Mesendoderm (in vitro differentiated cells): Measurements from ENCODE around the gene AKAP12.

Experiments
- DNase-seq: peaks from one replicate; pipeline ENCODE4 v3.0.0; 2013
- H2AK5ac ChIP-seq: 2 replicates; pipeline ENCODE4 v1.6.1; 2013; ENCODE audit warnings: low read length, inconsistent platforms
- H2BK120ac ChIP-seq: 2 replicates; pipeline ENCODE4 v1.6.1; 2013; ENCODE audit warnings: low read depth, mild to moderate bottlenecking, low read length, moderate library complexity, mixed read lengths
- H2BK15ac ChIP-seq: replicated peaks from 2 replicates; pipeline ENCODE4 v1.6.1; 2013; ENCODE audit warnings: low read depth, mild to moderate bottlenecking, moderate library complexity
- H2BK5ac ChIP-seq: 2 replicates; pipeline ENCODE4 v1.6.1; 2013; ENCODE audit warnings: low read length, inconsistent platforms
- H3K18ac ChIP-seq: 2 replicates; pipeline ENCODE4 v1.6.1; 2013; ENCODE audit warnings: mild to moderate bottlenecking, low read length, mixed read lengths
- H3K23ac ChIP-seq: one replicate; pipeline ENCODE4 v1.6.1; 2013; ENCODE audit warnings: low read length
- H3K27ac ChIP-seq: 2 replicates; pipeline ENCODE4 v1.5.1; 2013; ENCODE audit warnings: low read depth, mild to moderate bottlenecking, inconsistent platforms, low read length, moderate library complexity
- H3K27me3 ChIP-seq: 2 replicates; pipeline ENCODE4 v1.6.1; 2013; ENCODE audit warnings: low read length, control low read depth, mild to moderate bottlenecking, inconsistent platforms; ENCODE audit not compliant: insufficient read depth, poor library complexity
- H3K36me3 ChIP-seq: 2 replicates; pipeline ENCODE4 v1.6.1; 2013; ENCODE audit warnings: low read length, inconsistent platforms; ENCODE audit not compliant: control insufficient read depth, insufficient read depth
- H3K4ac ChIP-seq: one replicate; pipeline ENCODE4 v1.6.1; 2013; ENCODE audit warnings: low read depth, mild to moderate bottlenecking, low read length, moderate library complexity
- H3K4me1 ChIP-seq: 2 replicates; pipeline ENCODE4 v1.6.1; 2013; ENCODE audit warnings: low read depth, low read length, inconsistent platforms; ENCODE audit not compliant: control insufficient read depth
- H3K4me2 ChIP-seq: 2 replicates; pipeline ENCODE4 v1.6.1; 2013; ENCODE audit warnings: low read length
- H3K4me3 ChIP-seq: 2 replicates; pipeline ENCODE4 v1.5.1; 2013; ENCODE audit warnings: mild to moderate bottlenecking, low read length
- H3K56ac ChIP-seq: one replicate; pipeline ENCODE4 v1.6.1; 2013; ENCODE audit warnings: low read length
- H3K79me1 ChIP-seq: 2 replicates; pipeline ENCODE4 v1.6.1; 2013; ENCODE audit warnings: low read length, inconsistent platforms
- H3K79me2 ChIP-seq: 2 replicates; pipeline ENCODE4 v1.6.1; 2013; ENCODE audit warnings: mild to moderate bottlenecking, low read length; ENCODE audit not compliant: control insufficient read depth, insufficient read depth
- H3K9ac ChIP-seq: 2 replicates; pipeline ENCODE4 v1.6.1; 2013; ENCODE audit warnings: low read length, inconsistent platforms
- H4K5ac ChIP-seq: one replicate; pipeline ENCODE4 v1.6.1; 2013; ENCODE audit warnings: low read length
- H4K8ac ChIP-seq: one replicate; pipeline ENCODE4 v1.6.1; 2013; ENCODE audit warnings: low read depth, mild to moderate bottlenecking, control low read depth, low read length, moderate library complexity
- WGBS: extraction: QIAGEN DNeasy Blood & Tissue Kit; methylation state at CpG from one replicate; pipeline ENCODE4 v1.1.7; 2013; ENCODE audit warnings: low lambda C conversion rate, missing lambda C conversion rate; ENCODE audit not compliant: insufficient coverage; ENCODE audit errors: extremely low coverage; 5-methylcytosine and 5-hydroxymethylcytosine counted together

The AKAP12 gene

DNA sequence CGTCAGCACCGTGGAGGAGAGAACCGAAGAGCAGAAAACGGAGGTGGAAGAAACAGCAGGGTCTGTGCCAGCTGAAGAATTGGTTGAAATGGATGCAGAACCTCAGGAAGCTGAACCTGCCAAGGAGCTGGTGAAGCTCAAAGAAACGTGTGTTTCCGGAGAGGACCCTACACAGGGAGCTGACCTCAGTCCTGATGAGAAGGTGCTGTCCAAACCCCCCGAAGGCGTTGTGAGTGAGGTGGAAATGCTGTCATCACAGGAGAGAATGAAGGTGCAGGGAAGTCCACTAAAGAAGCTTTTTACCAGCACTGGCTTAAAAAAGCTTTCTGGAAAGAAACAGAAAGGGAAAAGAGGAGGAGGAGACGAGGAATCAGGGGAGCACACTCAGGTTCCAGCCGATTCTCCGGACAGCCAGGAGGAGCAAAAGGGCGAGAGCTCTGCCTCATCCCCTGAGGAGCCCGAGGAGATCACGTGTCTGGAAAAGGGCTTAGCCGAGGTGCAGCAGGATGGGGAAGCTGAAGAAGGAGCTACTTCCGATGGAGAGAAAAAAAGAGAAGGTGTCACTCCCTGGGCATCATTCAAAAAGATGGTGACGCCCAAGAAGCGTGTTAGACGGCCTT, 110.0 kb downstream of the AKAP12 start:
- no CpG with 5 or more reads among the region's 19 CpGs for WGBS
- Histone ChIP-seq H3K4me3 (no peak overlapping the region), H3K4ac (no peak overlapping the region), H4K8ac (no peak overlapping the region), H3K4me2 (no peak overlapping the region), H2AK5ac (no peak overlapping the region), H4K5ac (no peak overlapping the region), H3K56ac (no peak overlapping the region), H3K79me2 (peaks cover 3% of the 10 kb centered on the region), H2BK5ac (no peak overlapping the region), H2BK120ac (no peak overlapping the region), H3K36me3 (no peaks in the 10 kb centered on the region), H3K79me1 (peaks cover 3% of the 10 kb centered on the region), H3K27me3 (no peaks in the 10 kb centered on the region), H3K4me1 (no peaks in the 10 kb centered on the region), H2BK15ac (no peak overlapping the region), H3K9ac (no peak overlapping the region), H3K18ac (no peak overlapping the region), H3K27ac (no peak overlapping the region), H3K23ac (no peak overlapping the region)
- DNase-seq: no peak

DNA sequence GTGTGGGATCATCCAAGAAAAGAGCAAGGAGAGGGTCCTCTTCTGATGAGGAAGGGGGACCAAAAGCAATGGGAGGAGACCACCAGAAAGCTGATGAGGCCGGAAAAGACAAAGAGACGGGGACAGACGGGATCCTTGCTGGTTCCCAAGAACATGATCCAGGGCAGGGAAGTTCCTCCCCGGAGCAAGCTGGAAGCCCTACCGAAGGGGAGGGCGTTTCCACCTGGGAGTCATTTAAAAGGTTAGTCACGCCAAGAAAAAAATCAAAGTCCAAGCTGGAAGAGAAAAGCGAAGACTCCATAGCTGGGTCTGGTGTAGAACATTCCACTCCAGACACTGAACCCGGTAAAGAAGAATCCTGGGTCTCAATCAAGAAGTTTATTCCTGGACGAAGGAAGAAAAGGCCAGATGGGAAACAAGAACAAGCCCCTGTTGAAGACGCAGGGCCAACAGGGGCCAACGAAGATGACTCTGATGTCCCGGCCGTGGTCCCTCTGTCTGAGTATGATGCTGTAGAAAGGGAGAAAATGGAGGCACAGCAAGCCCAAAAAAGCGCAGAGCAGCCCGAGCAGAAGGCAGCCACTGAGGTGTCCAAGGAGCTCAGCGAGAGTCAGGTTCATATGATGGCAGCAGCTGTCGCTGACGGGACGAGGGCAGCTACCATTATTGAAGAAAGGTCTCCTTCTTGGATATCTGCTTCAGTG, 110.8 kb downstream of the AKAP12 start:
- H3K23ac ChIP-seq: no peak overlapping the region
- no peak overlapping the region for H3K27ac ChIP-seq
- no peak overlapping the region for H3K56ac ChIP-seq
- H4K8ac ChIP-seq: no peak overlapping the region
- H3K4ac ChIP-seq: no peak overlapping the region
- H2BK5ac ChIP-seq: no peak overlapping the region
- H4K5ac ChIP-seq: no peak overlapping the region
- H3K4me1 ChIP-seq: no peaks in the 10 kb centered on the region
- no peak for DNase-seq
- no peak overlapping the region for H3K4me3 ChIP-seq
- H3K9ac ChIP-seq: no peak overlapping the region
- H2BK120ac ChIP-seq: no peak overlapping the region
- H3K79me2 ChIP-seq: peaks cover 3% of the 10 kb centered on the region
- no CpG with 5 or more reads among the region's 20 CpGs for WGBS
- no peaks in the 10 kb centered on the region for H3K36me3 ChIP-seq
- H3K79me1 ChIP-seq: peaks cover 3% of the 10 kb centered on the region
- no peak overlapping the region for H2AK5ac ChIP-seq
- H3K4me2 ChIP-seq: no peak overlapping the region
- no peaks in the 10 kb centered on the region for H3K27me3 ChIP-seq
- H3K18ac ChIP-seq: no peak overlapping the region
- no peak overlapping the region for H2BK15ac ChIP-seq

DNA sequence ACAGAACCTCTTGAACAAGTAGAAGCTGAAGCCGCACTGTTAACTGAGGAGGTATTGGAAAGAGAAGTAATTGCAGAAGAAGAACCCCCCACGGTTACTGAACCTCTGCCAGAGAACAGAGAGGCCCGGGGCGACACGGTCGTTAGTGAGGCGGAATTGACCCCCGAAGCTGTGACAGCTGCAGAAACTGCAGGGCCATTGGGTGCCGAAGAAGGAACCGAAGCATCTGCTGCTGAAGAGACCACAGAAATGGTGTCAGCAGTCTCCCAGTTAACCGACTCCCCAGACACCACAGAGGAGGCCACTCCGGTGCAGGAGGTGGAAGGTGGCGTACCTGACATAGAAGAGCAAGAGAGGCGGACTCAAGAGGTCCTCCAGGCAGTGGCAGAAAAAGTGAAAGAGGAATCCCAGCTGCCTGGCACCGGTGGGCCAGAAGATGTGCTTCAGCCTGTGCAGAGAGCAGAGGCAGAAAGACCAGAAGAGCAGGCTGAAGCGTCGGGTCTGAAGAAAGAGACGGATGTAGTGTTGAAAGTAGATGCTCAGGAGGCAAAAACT, 111.5 kb downstream of the AKAP12 start:
- H4K5ac ChIP-seq: no peak overlapping the region
- no peak overlapping the region for H3K9ac ChIP-seq
- H3K18ac ChIP-seq: no peak overlapping the region
- H2AK5ac ChIP-seq: no peak overlapping the region
- no peak overlapping the region for H2BK5ac ChIP-seq
- no peak overlapping the region for H3K23ac ChIP-seq
- H3K79me2 ChIP-seq: peaks cover 2% of the 10 kb centered on the region
- WGBS: no CpG with 5 or more reads among the region's 18 CpGs
- no peaks in the 10 kb centered on the region for H3K27me3 ChIP-seq
- DNase-seq: no peak
- no peak overlapping the region for H3K4ac ChIP-seq
- H3K4me1 ChIP-seq: no peaks in the 10 kb centered on the region
- H3K79me1 ChIP-seq: peaks cover 3% of the 10 kb centered on the region
- H2BK120ac ChIP-seq: no peak overlapping the region
- H2BK15ac ChIP-seq: no peak overlapping the region
- no peak overlapping the region for H3K4me2 ChIP-seq
- H3K36me3 ChIP-seq: no peaks in the 10 kb centered on the region
- no peak overlapping the region for H4K8ac ChIP-seq
- no peak overlapping the region for H3K4me3 ChIP-seq
- H3K56ac ChIP-seq: no peak overlapping the region
- H3K27ac ChIP-seq: no peak overlapping the region

DNA sequence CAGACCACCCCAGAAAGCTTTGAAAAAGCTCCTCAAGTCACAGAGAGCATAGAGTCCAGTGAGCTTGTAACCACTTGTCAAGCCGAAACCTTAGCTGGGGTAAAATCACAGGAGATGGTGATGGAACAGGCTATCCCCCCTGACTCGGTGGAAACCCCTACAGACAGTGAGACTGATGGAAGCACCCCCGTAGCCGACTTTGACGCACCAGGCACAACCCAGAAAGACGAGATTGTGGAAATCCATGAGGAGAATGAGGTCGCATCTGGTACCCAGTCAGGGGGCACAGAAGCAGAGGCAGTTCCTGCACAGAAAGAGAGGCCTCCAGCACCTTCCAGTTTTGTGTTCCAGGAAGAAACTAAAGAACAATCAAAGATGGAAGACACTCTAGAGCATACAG, 112.0 kb downstream of the AKAP12 start:
- Histone ChIP-seq H2BK120ac (no peak overlapping the region), H2AK5ac (no peak overlapping the region), H3K18ac (no peak overlapping the region), H3K23ac (no peak overlapping the region), H3K4me2 (no peak overlapping the region), H3K27ac (no peak overlapping the region), H3K4me3 (no peak overlapping the region), H2BK15ac (no peak overlapping the region), H3K79me2 (no peaks in the 10 kb centered on the region), H4K8ac (no peak overlapping the region), H3K79me1 (no peaks in the 10 kb centered on the region), H3K36me3 (no peaks in the 10 kb centered on the region), H3K27me3 (no peaks in the 10 kb centered on the region), H4K5ac (no peak overlapping the region), H2BK5ac (no peak overlapping the region), H3K9ac (no peak overlapping the region), H3K4ac (no peak overlapping the region), H3K4me1 (no peaks in the 10 kb centered on the region), H3K56ac (no peak overlapping the region)
- no CpG with 5 or more reads among the region's 7 CpGs for WGBS
- DNase-seq: no peak

DNA sequence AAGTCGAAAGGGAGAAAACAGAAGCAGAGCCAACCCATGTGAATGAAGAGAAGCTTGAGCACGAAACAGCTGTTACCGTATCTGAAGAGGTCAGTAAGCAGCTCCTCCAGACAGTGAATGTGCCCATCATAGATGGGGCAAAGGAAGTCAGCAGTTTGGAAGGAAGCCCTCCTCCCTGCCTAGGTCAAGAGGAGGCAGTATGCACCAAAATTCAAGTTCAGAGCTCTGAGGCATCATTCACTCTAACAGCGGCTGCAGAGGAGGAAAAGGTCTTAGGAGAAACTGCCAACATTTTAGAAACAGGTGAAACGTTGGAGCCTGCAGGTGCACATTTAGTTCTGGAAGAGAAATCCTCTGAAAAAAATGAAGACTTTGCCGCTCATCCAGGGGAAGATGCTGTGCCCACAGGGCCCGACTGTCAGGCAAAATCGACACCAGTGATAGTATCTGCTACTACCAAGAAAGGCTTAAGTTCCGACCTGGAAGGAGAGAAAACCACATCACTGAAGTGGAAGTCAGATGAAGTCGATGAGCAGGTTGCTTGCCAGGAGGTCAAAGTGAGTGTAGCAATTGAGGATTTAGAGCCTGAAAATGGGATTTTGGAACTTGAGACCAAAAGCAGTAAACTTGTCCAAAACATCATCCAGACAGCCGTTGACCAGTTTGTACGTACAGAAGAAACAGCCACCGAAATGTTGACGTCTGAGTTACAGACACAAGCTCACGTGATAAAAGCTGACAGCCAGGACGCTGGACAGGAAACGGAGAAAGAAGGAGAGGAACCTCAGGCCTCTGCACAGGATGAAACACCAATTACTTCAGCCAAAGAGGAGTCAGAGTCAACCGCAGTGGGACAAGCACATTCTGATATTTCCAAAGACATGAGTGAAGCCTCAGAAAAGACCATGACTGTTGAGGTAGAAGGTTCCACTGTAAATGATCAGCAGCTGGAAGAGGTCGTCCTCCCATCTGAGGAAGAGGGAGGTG, 112.9 kb downstream of the AKAP12 start:
- Histone ChIP-seq H3K9ac (no peak overlapping the region), H3K4me1 (no peaks in the 10 kb centered on the region), H3K56ac (no peak overlapping the region), H3K4ac (no peak overlapping the region), H3K79me1 (no peaks in the 10 kb centered on the region), H3K4me3 (no peak overlapping the region), H4K8ac (no peak overlapping the region), H3K18ac (no peak overlapping the region), H4K5ac (no peak overlapping the region), H3K79me2 (no peaks in the 10 kb centered on the region), H3K27me3 (no peaks in the 10 kb centered on the region), H3K23ac (no peak overlapping the region), H3K36me3 (no peaks in the 10 kb centered on the region), H2AK5ac (no peak overlapping the region), H3K4me2 (no peak overlapping the region), H3K27ac (no peak overlapping the region), H2BK15ac (no peak overlapping the region), H2BK5ac (no peak overlapping the region), H2BK120ac (no peak overlapping the region)
- no peak for DNase-seq
- no CpG with 5 or more reads among the region's 19 CpGs for WGBS
